Pancreas (tissue), 10 donors: ENCODE results near the gene KCNH5. TPM values are rescaled to one million over a fixed set of nuclear protein-coding genes. Genes with fewer than 3 reads are reported as not detected.

Experiments used
- ATAC-seq, 4 donors: fragments of 200-7000 bp; cut with Tn5 transposase; one replicate each; pipeline versions ENCODE4 v1.8.0 to v1.9.1; 2020; ENCODE audit warnings: mild to moderate bottlenecking in 4 of 4, moderate library complexity in 4 of 4
- DNase-seq, 6 donors: peaks; one replicate each; pipeline ENCODE4 v3.0.0-alpha.2; 2020
- FAIRE-seq: peaks from 2 replicates; lab custom pipeline; 2012; peaks lifted over from hg19 to GRCh38; lab: Jason Lieb, UNC
- H3K27ac ChIP-seq, 4 donors: fragments of 200-600 bp; sonication (generic); 1 replicate in 3 of 4; 2 replicates in 1 of 4; pipeline versions ENCODE4 v1.5.0 to v1.8.0; 2020
- H3K27me3 ChIP-seq, 4 donors: fragments of 200-600 bp; one replicate each; pipeline ENCODE4 v1.8.0; 2021
- H3K36me3 ChIP-seq, 3 donors: fragments of 200-600 bp; sonication (generic) in 1 of 3; one replicate each; pipeline versions ENCODE4 v1.5.0 to v1.8.0; 2020 to 2021
- H3K4me1 ChIP-seq, 3 donors: fragments of 200-600 bp; one replicate each; pipeline ENCODE4 v1.8.0; 2021
- H3K4me3 ChIP-seq, 4 donors: fragments of 200-600 bp; sonication (generic) in 2 of 4; one replicate each; pipeline versions ENCODE4 v1.5.0 to v1.8.0; 2020 to 2021
- H3K9me3 ChIP-seq, 4 donors: fragments of 200-600 bp; one replicate each; pipeline ENCODE4 v1.8.0; 2021
- CTCF ChIP-seq, 4 donors: fragments of 200-600 bp; sonication (generic) in 3 of 4; IDR thresholded peaks; one replicate each; pipeline versions ENCODE4 v1.5.0 to v1.8.0; 2021; ENCODE audit warnings: antibody characterized with exemption in 4 of 4
- WGBS, 2 donors: extraction: QIAGEN DNeasy Blood & Tissue Kit; methylation state at CpG; one replicate each; pipeline ENCODE4 v1.1.7; 2013; 5-methylcytosine and 5-hydroxymethylcytosine counted together
- intact Hi-C, 3 donors: fragments of 100-400 bp; cut with DNase I; formaldehyde crosslinking; loops; one replicate each; pipeline versions ENCODE4 v1.11.1 to v1.14.2; 2022
- polyA plus RNA-seq, 2 donors: library from polyadenylated mRNA; stranded (reverse); fragments of 200-250 nt; gene quantifications; one replicate each; pipeline ENCODE4 v1.2.3, GENCODE V29; 2013
- total RNA-seq, 6 donors: library from RNA; stranded (reverse); fragmentation: NEBNext Ultra II Directional in 4 of 6; extraction: Animal tissue kit (Norgen Biotek cat#: 25700) in 4 of 6; gene quantifications; one replicate each; pipeline versions ENCODE4 v1.2.1 to v1.2.4, GENCODE V29; 2021 to 2023
- donor health status: healthy with polysubstance abuse.
- donor health status: DM: no; HTN: no; CAD: no; lungs with moderate emphysema.
- donor health status: DM: no; HTN: no; CAD: no.
- donor health status: control.
- donor health status: control.
- donor health status: Bipolar disorder and iron deficiency.
- donor health status: DM: yes; HTN: yes; CAD: no.
- donor health status: DM: no; HTN: no; CAD: no.
- donor health status: DM: no; HTN: no; CAD: no.
- donor health status: DM: yes; HTN: yes; CAD: no.

KCNH5 gene
- total and polyA plus RNA-seq, 8 donors, result not detected

DNA sequence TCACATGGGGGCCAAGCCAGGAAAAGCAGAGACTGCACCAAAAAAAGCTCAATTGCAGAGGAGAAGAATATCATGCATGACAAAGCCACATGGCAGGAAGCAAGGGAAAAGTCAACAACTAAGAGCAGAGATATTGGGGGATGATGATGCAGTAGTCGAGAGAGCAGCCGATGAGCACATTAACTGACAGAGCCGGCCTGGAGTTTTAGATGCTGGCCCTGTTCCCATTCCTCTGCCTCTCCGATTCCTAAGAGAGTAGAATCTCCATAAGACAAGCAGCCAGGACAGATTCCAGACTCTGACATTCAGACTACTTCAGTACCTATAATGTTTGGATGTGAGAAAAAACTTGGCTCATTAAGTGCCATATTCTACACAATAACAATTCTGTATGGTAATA lies 155.9 kb downstream of the KCNH5 start:
- FAIRE-seq, result no peak
- no peaks in the 10 kb centered on the region for H3K9me3 ChIP-seq
- H3K4me1 ChIP-seq, result no peaks in the 10 kb centered on the region
- H3K27ac ChIP-seq, result no peak overlapping the region
- no peak for DNase-seq
- H3K27me3 ChIP-seq, result no peaks in the 10 kb centered on the region
- TF ChIP-seq CTCF (IDR thresholded peaks at IDR 0.05), result no peak
- intact Hi-C loops, result no loop called here
- ATAC-seq, result no peak
- H3K36me3 ChIP-seq, result no peaks in the 10 kb centered on the region
- H3K4me3 ChIP-seq, result no peak overlapping the region
- 64 to 76% methylated on average over 4 of the region's 4 CpGs for WGBS, 2 donors

DNA sequence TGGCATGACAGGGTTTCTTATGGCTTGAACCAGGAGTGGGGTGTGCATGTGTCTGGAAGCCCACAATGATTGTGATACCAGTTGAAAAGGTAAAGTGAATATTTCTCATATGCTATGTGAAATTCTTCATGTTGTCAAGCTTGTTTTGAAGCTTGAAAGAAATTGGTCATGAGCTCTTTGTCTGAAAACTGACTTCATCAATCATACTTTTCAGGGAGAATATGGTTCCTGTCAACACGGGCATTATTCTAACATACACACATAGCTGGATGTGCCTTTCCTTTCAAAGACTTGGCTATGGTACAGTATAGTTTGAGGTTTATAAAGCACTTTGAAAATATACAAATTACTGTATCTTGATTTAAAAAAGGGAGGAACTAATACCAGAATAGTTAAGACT lies 158.8 kb downstream of the KCNH5 start:
- no peak for TF ChIP-seq CTCF (IDR thresholded peaks at IDR 0.05)
- no peak for ATAC-seq
- H3K9me3 ChIP-seq, result no peaks in the 10 kb centered on the region
- FAIRE-seq, result no peak
- no peaks in the 10 kb centered on the region for H3K36me3 ChIP-seq
- DNase-seq, result no peak
- no peak overlapping the region for H3K4me3 ChIP-seq
- H3K4me1 ChIP-seq, result no peaks in the 10 kb centered on the region
- H3K27ac ChIP-seq, result no peak overlapping the region
- intact Hi-C loops, result no loop called here
- no peaks in the 10 kb centered on the region for H3K27me3 ChIP-seq
- 51% methylated on average over 1 of the region's 1 CpG for WGBS, 2 donors

- Histone ChIP-seq H3K4me3 (no peak overlapping the region), H3K27ac (no peak overlapping the region), H3K4me1 (no peaks in the 10 kb centered on the region), H3K27me3 (no peaks in the 10 kb centered on the region), H3K36me3 (no peaks in the 10 kb centered on the region), H3K9me3 (no peaks in the 10 kb centered on the region)
- DNase-seq (no peak), ATAC-seq (no peak), FAIRE-seq (no peak)
- no peak for TF ChIP-seq CTCF (IDR thresholded peaks at IDR 0.05)
- WGBS, 2 donors, result 55 to 61% methylated on average over 2 of the region's 2 CpGs
- intact Hi-C loops, result no loop called here
Measured at GRCh38 chr14:62885451-62885850, 159.8 kb downstream of the KCNH5 start.

DNA sequence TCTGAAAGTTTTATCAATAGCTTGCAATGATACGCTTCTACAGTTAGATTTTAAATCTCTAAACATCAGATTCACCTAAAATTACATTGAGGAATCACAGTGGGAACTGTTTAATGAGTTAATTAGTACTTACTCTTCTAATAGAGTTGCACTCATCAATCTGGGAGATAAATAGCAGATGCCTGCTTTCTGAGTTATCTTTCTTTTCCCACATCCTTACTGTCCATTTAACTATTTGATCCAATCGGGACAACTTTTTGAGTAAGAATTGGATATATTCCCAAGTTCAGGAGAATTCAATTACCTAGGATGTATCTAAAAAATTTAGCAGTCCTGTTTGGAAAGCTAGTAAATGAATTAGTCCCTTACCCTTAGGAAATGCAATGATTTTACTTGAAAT lies 162.3 kb downstream of the KCNH5 start:
- no peak for DNase-seq
- no peak for FAIRE-seq
- TF ChIP-seq CTCF (IDR thresholded peaks at IDR 0.05), result no peak
- ATAC-seq, result no peak
- Histone ChIP-seq H3K36me3 (no peaks in the 10 kb centered on the region), H3K4me1 (no peaks in the 10 kb centered on the region), H3K27me3 (no peaks in the 10 kb centered on the region), H3K27ac (no peak overlapping the region), H3K9me3 (no peaks in the 10 kb centered on the region), H3K4me3 (no peak overlapping the region)
- 70 to 72% methylated on average over 2 of the region's 2 CpGs for WGBS, 2 donors
- intact Hi-C loops, result no loop called here

- 55 to 73% methylated on average over 1 of the region's 1 CpG for WGBS, 2 donors
- intact Hi-C loops, result no loop called here
- FAIRE-seq (no peak), ATAC-seq (no peak), DNase-seq (no peak)
- H3K4me3 ChIP-seq, result no peak overlapping the region
- H3K36me3 ChIP-seq, result no peaks in the 10 kb centered on the region
- H3K9me3 ChIP-seq, result no peaks in the 10 kb centered on the region
- no peaks in the 10 kb centered on the region for H3K27me3 ChIP-seq
- no peak for TF ChIP-seq CTCF (IDR thresholded peaks at IDR 0.05)
- no peaks in the 10 kb centered on the region for H3K4me1 ChIP-seq
- H3K27ac ChIP-seq, result no peak overlapping the region
Measured at GRCh38 chr14:62866376-62866775, 178.9 kb downstream of the KCNH5 start.
